Epithelial cell of proximal tubule (primary cell): ENCODE data around the gene STX12. TPM values are rescaled to one million over a fixed set of nuclear protein-coding genes. Genes with fewer than 3 reads are reported as not detected.
"Not testable (repeated sequence)": the region's sequence is repeated elsewhere in the genome, so short reads cannot be mapped to it uniquely, and the experiment has no call there.

Experiments used
- DNase-seq: peaks from one replicate; pipeline ENCODE4 v3.0.0-alpha.2; 2011; ENCODE audit warnings: low read depth
- H3K4me3 ChIP-seq: 2 replicates; pipeline ENCODE4 v1.5.1; 2011; ENCODE audit warnings: low read depth, mild to moderate bottlenecking, low read length
- CTCF ChIP-seq: conservative IDR thresholded peaks from 2 replicates; pipeline ENCODE4 v1.5.1; 2012; ENCODE audit warnings: low read depth, mild to moderate bottlenecking, low read length
- total RNA-seq: library from RNA; depleted of rRNA; stranded (reverse); fragments of >200 nt; gene quantifications from 2 replicates; pipeline ENCODE4 v1.2.3, GENCODE V29; 2015

STX12 gene
- total RNA-seq, 1 donor from 2014 or later: 31.5 TPM

GRCh38 chr1:27787895-27788294, 14.9 kb downstream of the STX12 start:
- H3K4me3 ChIP-seq: no peak overlapping the region
- DNase-seq: no peak
- TF ChIP-seq CTCF: no peak

- no peak for TF ChIP-seq CTCF
- DNase-seq: no peak
- H3K4me3 ChIP-seq: no peak overlapping the region
These were observed 16.6 kb downstream of the STX12 start for GRCh38 chr1:27789540-27790041.

GRCh38 chr1:27790270-27790669, 17.3 kb downstream of the STX12 start:
- not testable (repeated sequence) for H3K4me3 ChIP-seq, DNase-seq

GRCh38 chr1:27795601-27796000, 22.6 kb downstream of the STX12 start:
- DNase-seq: no peak
- TF ChIP-seq CTCF: no peak
- H3K4me3 ChIP-seq: no peak overlapping the region

- H3K4me3 ChIP-seq: no peak overlapping the region
- TF ChIP-seq CTCF: no peak
These were observed 31.8 kb downstream of the STX12 start for GRCh38 chr1:27804791-27805190.

GRCh38 chr1:27806758-27807157, 33.7 kb downstream of the STX12 start:
- TF ChIP-seq CTCF: no peak
- DNase-seq: no peak
- H3K4me3 ChIP-seq: no peak overlapping the region

More at GRCh38 chr1:27804791-27805190, 31.8 kb downstream of the STX12 start:
- DNase-seq: no peak

GRCh38 chr1:27807385-27807784, 34.4 kb downstream of the STX12 start:
- DNase-seq: no peak
- no peak for TF ChIP-seq CTCF

GRCh38 chr1:27808131-27808530, 35.1 kb downstream of the STX12 start:
- H3K4me3 ChIP-seq, DNase-seq: not testable (repeated sequence)

More at GRCh38 chr1:27807385-27807784, 34.4 kb downstream of the STX12 start:
- H3K4me3 ChIP-seq: no peak overlapping the region
